ENCODE measurements around the gene AK6.

DNA sequence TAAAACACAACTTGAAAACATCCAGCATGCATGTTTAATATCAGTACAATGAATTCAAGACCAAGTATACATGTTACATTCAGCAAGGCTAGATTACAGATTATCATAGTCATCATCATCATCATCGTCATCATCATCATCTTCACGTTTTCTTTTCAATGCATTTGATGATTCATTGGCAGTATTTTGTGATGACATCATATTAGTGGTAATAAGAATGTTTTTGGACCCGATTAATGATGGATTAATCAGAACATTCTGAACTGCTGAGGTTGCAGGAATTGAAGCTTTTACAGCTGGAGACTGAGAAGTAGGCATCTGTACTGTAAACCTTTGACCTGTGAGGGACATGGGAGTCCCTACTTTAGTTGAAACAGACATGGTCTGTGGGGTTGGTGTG lies 4.5 kb downstream of the AK6 start:
- TF ChIP-seq, protein P1, sequence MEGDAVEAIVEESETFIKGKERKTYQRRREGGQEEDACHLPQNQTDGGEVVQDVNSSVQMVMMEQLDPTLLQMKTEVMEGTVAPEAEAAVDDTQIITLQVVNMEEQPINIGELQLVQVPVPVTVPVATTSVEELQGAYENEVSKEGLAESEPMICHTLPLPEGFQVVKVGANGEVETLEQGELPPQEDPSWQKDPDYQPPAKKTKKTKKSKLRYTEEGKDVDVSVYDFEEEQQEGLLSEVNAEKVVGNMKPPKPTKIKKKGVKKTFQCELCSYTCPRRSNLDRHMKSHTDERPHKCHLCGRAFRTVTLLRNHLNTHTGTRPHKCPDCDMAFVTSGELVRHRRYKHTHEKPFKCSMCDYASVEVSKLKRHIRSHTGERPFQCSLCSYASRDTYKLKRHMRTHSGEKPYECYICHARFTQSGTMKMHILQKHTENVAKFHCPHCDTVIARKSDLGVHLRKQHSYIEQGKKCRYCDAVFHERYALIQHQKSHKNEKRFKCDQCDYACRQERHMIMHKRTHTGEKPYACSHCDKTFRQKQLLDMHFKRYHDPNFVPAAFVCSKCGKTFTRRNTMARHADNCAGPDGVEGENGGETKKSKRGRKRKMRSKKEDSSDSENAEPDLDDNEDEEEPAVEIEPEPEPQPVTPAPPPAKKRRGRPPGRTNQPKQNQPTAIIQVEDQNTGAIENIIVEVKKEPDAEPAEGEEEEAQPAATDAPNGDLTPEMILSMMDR (conservative IDR thresholded peaks at IDR 0.05; ENCODE audit: low read depth, low read length) = no peak
- no peak for TF ChIP-seq EZH2phosphoT487 (IDR thresholded peaks at IDR 0.05; ENCODE audit: borderline replicate concordance, low read length)
- no peak for TF ChIP-seq EZH2 (IDR thresholded peaks at IDR 0.05; ENCODE audit: low read length, unreplicated experiment)

Data from PC-3 (cell line).